Measurements from ENCODE around the gene FARP1. TPM values are rescaled to one million over a fixed set of nuclear protein-coding genes. Genes with fewer than 3 reads are reported as not detected.

The FARP1 gene
- total RNA-seq, 4 donors from 2014 or later: 28.3 to 69.2 (median 36.4) TPM

- WGBS, 2 donors (ENCODE audit: low coverage in 1 of 2): 76 to 79% methylated on average over 2 to 5 of the region's 5 CpGs
- Histone ChIP-seq H3K4me3 (no peak overlapping the region), H3K4me1 (peaks cover 0 to 10% (median 0%) of the 10 kb centered on the region in 3 donors), H3K9me3 (no peaks in the 10 kb centered on the region), H3K27ac (no peak overlapping the region), H3K27me3 (no peaks in the 10 kb centered on the region), H3K36me3 (no peaks in the 10 kb centered on the region)
- TF ChIP-seq POLR2AphosphoS5 (IDR thresholded peaks at IDR 0.05) (no peak), EP300 (IDR thresholded peaks at IDR 0.05) (no peak), CTCF (IDR thresholded peaks at IDR 0.05) (no peak), POLR2A (IDR thresholded peaks at IDR 0.05) (no peak)
- ATAC-seq: no peak
Observed at GRCh38 chr13:98158172-98158899, 15.4 kb downstream of the FARP1 start.

GRCh38 chr13:98162935-98163334 lies 20.0 kb downstream of the FARP1 start:
- peaks cover 0 to 3% (median 0%) of the 10 kb centered on the region in 3 donors for H3K4me1 ChIP-seq
- no peak overlapping the region for H3K27ac ChIP-seq
- ATAC-seq: no peak
- no peaks in the 10 kb centered on the region for H3K27me3 ChIP-seq
- no peak overlapping the region for H3K4me3 ChIP-seq
- TF ChIP-seq CTCF (IDR thresholded peaks at IDR 0.05): no peak
- no peak for TF ChIP-seq POLR2AphosphoS5 (IDR thresholded peaks at IDR 0.05)
- TF ChIP-seq POLR2A (IDR thresholded peaks at IDR 0.05): no peak
- TF ChIP-seq EP300 (IDR thresholded peaks at IDR 0.05): no peak
- H3K9me3 ChIP-seq: no peaks in the 10 kb centered on the region
- H3K36me3 ChIP-seq: no peaks in the 10 kb centered on the region
- 98% methylated on average over 4 of the region's 5 CpGs; no CpG with 5 or more reads in 1 of the 2 donors for WGBS, 2 donors (ENCODE audit: low coverage in 1 of 2)

GRCh38 chr13:98169331-98169730 lies 26.4 kb downstream of the FARP1 start:
- H3K36me3 ChIP-seq: no peaks in the 10 kb centered on the region
- no peaks in the 10 kb centered on the region for H3K9me3 ChIP-seq
- peaks cover 9 to 34% (median 23%) of the 10 kb centered on the region in 3 donors for H3K4me1 ChIP-seq
- no peak for ATAC-seq
- WGBS, 2 donors (ENCODE audit: low coverage in 1 of 2): 64 to 88% methylated on average over 3 of the region's 3 CpGs
- no peaks in the 10 kb centered on the region for H3K27me3 ChIP-seq
- TF ChIP-seq EP300 (IDR thresholded peaks at IDR 0.05) (no peak), CTCF (IDR thresholded peaks at IDR 0.05) (no peak), POLR2AphosphoS5 (IDR thresholded peaks at IDR 0.05) (no peak), POLR2A (IDR thresholded peaks at IDR 0.05) (no peak)
- H3K4me3 ChIP-seq: no peak overlapping the region
- H3K27ac ChIP-seq: no peak overlapping the region

- 7 to 39% methylated on average over 6 to 7 of the region's 14 CpGs for WGBS, 2 donors (ENCODE audit: low coverage in 1 of 2)
- H3K4me3 ChIP-seq: peak overlapping the region in 1 of 2 donors; percentile 29
- TF ChIP-seq CTCF (IDR thresholded peaks at IDR 0.05): no peak
- no peak for TF ChIP-seq POLR2AphosphoS5 (IDR thresholded peaks at IDR 0.05)
- no peak for TF ChIP-seq EP300 (IDR thresholded peaks at IDR 0.05)
Observed at GRCh38 chr13:98171900-98172589, 29.2 kb downstream of the FARP1 start.

More at GRCh38 chr13:98171900-98172589, 29.2 kb downstream of the FARP1 start:
- Histone ChIP-seq H3K9me3 (no peaks in the 10 kb centered on the region), H3K27me3 (no peaks in the 10 kb centered on the region), H3K36me3 (no peaks in the 10 kb centered on the region), H3K4me1 (peaks cover 9 to 48% (median 28%) of the 10 kb centered on the region in 3 donors), H3K27ac (peak overlapping the region; percentile 12 to 76 (median 63))
- peak; percentile 20 for ATAC-seq

Measured in gastroesophageal sphincter (tissue), 4 donors.